ENCODE measurements around the gene EIF3I.

EIF3I gene

GRCh38 chr1:32221980-32222755, at the start of gene EIF3I, which contains the start of gene TMEM234:
TSS of gene EIF3I (plus strand) at chr1:32222407. CDS start at chr1:32222442, 35 bp downstream.
TSS of gene TMEM234 (minus strand) at chr1:32222353. CDS start at chr1:32222322, 31 bp downstream.
- peak; percentile 94 for DNase-seq

DNA sequence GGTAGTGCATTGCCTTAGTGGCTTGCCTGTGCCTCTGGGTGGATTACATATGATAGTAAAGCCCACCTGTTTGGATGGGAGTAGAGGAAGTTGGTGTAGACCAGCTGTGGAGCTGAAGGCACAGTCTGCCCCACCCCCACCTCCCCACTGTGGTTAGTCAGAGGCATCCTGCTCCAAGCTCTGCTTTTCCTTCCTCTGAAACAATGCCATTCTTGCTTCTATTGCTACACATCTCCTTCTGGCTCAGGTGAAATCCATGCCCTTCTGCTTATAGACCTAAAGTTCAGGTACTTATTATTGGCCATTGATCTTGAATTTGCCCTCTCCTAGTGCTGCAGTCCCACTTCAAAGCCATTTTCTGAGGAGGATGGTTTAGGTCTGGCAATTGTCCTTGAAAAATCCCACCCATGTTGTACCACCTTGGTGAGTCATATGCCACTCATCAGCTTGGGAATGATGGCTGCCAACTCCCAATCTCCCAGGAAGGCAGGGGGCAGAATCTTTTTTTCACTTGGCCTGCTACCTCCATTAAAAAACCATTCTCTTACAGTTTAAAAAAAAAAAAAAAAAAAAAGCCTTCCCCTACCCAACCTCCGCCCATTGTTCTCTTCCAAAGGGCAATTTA, 49.5 kb upstream of the EIF3I start:
- DNase-seq: no peak

DNA sequence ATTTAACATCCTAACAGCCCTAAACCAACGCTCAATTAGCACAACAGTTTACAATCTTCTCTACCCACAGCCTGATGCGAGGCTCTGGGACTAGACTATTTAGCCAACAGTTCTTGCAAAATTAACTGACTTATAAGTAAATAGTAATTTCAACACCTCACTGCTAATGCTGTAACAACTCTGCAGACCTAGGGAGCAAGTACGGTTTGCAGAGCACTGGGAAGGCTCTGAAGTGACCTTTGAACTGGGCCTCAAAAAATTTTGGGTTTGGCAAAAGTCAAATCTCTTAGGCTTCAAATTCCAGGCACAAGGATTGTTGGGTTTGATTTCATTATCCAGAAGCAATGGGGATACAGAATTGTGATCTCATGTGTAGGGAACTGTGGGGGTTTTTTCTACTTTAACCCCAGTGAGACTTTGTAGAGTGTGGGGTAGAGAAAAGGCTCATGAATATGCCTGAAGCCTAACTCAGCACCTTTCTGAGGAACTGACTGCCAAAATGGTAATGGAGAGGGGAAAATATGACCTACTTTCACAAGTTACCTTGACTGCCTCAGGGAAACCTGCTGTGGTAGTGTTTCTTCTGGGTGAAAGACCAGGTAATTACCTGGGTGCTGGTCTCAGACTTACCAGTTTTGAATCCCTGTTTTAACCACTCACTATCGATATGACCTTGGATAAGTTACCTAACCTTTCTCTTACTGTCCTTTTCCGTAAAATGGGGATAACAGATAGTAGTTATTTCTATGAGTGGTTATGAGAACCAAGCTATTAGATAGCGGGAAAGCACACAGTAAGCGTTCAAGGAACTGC, 43.6 kb upstream of the EIF3I start:
- no peak for DNase-seq

DNA sequence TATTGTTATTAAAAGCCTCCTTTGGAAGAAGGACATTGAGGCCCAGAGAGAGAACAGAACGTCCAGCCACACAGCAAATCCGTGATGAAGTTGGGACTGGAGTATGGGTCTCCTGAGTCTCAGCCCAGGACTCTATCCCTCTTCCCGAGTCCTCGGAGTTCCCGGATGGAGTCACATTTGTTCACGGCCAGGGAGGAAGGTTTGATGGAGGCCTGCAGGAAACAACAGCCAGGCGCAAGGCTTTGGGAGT, 43.1 kb upstream of the EIF3I start:
- no peak for DNase-seq

- DNase-seq: peak; percentile 95
Measured at GRCh38 chr1:32179443-32180185, 42.6 kb upstream of the EIF3I start, which contains the start of gene TXLNA. TSS of gene TXLNA (plus strand) at chr1:32179675. CDS start at chr1:32180346, 671 bp downstream.

DNA sequence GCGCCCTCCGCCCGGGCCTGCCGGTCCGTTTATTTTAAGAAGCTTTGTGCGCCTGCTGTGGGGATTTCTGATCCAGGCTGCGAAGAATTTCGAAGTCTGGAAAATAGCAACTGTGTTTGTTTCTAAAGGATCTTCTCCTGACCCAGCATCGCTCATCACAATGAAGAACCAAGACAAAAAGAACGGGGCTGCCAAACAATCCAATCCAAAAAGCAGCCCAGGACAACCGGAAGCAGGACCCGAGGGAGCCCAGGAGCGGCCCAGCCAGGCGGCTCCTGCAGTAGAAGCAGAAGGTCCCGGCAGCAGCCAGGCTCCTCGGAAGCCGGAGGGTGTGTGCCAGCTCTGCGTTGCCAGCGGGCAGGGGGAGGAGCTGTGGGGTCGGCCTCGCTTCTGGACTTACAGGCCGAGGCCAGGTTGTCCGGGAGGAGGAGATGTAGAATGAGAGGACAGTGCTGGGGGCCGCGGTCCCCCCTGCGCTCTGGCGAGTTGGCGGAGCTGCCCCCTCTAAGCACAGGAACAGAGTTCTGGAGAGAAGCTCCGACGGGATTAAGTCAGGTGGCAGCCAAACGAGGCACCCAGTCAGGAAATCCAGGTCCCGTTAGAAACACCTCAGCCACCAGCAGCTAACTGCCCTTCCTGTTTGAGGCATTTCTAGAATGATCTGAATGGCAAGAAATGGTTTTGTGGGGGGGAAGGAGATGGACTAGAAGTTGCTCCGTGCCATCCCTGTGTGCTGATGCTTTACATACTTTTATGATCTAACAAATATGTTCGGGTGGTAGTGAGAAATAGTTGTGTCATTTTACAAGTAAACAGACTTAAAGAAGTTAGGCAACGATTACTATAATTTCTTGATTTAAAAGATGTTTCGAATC, 41.8 kb upstream of the EIF3I start:
- DNase-seq: peak; percentile 72

- DNase-seq: no peak
Measured at GRCh38 chr1:32181065-32181464, 41.1 kb upstream of the EIF3I start.

- no peak for DNase-seq
Measured at GRCh38 chr1:32181563-32181962, 40.6 kb upstream of the EIF3I start.

DNA sequence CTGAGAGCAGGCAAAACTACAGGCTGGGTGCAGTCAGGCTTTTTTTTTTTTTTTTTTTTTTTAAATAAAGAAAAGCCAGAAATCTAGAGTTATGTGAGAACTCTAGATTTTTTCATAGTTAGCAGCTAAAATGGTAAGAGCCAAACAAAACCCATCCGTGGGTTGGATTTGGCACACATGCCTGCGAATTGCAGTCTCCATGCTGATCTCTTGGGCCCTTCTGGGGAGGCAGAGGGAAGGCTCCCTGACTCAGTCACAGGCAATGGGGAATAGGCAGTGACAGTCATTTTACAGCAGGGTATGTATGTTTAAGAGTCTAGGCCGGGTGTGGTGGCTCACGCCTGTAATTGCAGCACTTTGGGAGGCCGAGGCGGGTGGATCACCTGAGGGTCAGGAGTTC, 40.1 kb upstream of the EIF3I start:
- no peak for DNase-seq

DNA sequence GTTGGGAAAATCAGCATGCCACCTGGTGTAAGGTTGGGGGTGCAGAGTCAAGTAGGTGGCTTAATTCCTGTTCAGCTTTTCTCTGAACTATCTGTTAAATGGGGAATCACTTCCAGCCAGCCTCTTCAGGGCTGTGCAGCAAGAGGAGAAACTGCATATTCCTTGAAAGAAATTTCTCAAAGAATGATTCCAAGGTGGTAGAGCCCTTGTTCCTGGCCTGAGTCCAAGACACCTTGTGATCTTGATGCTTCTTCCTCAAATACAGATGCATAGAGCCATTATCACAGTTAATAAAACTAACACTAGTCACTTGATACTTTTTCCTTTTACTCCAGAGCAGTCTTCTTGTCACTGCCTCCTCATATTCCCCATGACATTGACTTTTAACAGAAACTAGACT, 37.6 kb upstream of the EIF3I start:
- DNase-seq: no peak

DNA sequence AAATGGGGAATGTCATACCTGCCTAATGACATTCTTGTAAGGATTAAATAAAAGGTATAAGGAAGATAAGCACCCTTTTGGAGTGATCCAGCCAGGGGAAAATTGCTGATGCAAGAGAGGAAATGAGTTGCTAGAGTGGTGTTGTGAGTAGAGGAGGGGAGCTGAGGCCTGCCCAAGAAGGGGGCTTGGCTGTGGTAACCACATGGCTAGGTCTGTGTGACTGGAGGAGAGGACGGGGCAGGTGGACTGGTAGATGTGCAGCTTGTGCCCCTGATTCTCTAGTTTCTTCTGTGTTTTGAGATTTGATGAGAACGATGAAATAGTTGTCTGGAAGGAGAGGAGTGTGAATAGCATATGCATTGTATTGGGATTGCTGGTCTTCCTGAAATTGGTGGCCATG, 36.1 kb upstream of the EIF3I start:
- no peak for DNase-seq

- DNase-seq: no peak
Measured at GRCh38 chr1:32186491-32186890, 35.7 kb upstream of the EIF3I start.

- no peak for DNase-seq
Measured at GRCh38 chr1:32187850-32188249, 34.4 kb upstream of the EIF3I start.

- no peak for DNase-seq
Measured at GRCh38 chr1:32192220-32192948, 29.8 kb upstream of the EIF3I start.

- no peak for DNase-seq
Measured at GRCh38 chr1:32194984-32195383, 27.2 kb upstream of the EIF3I start.

DNA sequence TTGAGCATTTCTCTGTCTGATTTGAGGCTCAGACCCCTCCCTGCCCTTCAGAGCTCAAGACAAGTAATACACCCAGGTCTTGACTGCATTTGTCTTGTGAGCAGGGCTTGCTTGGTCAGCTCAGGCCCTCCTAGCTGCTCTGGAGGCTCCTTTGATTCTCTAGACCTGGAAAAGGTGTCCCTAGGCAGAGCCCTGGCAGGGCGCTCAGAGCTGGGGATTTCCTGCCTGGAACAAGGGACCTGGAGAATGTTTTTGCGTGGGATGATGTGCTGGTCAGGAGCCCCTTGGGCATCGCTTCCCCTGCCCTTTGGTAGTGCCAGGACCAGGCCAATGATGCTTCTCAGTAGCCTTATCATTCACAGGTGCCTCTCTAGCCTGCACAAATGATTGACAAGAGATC, 26.7 kb upstream of the EIF3I start:
- no peak for DNase-seq

DNA sequence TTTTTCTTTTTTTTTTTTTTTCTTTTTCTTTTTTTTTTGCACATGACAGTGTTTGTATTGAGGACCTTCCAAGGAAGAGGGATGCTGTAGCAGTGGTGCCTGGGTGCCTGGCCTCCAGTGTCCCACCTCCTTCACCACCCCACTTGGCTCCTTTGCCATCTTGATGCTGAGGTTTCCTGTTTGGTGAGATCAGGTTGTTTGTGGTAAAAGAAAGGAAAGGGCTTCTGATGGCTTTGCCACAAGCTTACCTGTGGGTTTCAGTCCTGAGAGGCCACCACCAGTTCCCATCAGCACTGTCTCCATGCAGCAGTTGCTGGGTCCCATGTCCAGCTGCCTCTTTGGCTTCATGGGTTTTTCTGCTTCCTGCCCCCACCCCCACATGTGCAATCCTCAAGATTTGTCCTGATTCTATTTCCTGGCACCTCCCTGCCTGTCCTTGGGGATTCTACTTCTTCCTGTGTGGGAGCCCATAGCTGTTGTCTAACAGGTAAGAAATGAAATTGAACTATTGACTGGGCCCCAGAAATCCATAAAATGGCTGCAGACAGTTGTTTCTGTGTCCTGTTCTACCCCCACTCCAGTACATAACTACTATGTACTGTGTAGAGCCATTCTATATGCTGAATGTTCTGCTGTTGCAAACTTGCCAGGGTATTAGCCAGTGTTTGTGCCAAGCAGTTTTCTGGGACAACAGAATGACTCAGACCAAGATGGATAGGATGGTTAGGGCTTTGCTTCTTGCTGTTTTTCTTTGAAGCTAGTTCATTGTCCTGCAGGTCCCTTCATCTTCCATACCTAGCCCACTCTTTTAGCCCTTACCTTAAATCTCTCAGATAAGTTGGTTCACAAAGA, 26.0 kb upstream of the EIF3I start:
- peak; percentile 56 for DNase-seq

DNA sequence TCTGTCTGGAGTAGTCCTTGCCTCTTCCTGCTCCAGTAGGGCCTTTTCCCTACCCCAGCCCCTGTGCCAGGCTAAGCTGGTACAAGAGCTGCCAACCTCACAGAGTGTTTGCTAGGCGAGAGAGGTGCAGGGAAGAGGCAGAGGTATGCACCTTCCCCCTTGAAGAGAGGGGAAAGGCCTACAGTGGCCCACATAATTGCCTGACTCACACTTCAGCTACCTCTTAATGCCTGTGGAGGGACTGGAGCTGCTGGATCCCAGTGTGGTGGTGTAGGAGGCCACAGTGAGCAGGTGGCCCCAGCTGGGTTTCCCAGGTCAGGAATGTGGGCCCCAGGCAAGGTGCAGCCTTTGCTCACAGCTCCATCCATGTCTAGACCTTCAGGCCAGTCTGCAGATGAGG, 25.1 kb upstream of the EIF3I start:
- no peak for DNase-seq

DNA sequence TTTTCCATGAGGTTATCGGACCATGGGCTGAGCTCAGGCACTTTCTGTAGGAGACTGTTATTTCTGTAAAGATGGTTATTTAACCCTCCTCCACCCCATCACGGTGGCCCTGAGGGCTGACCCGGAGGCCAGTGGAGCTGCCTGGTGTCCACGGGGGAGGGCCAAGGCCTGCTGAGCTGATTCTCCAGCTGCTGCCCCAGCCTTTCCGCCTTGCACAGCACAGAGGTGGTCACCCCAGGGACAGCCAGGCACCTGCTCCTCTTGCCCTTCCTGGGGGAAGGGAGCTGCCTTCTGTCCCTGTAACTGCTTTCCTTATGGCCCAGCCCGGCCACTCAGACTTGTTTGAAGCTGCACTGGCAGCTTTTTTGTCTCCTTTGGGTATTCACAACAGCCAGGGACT, 24.4 kb upstream of the EIF3I start:
- no peak for DNase-seq

Measured in activated CD4-positive, alpha-beta T cell treated with anti-CD3 and anti-CD28 coated beads, Interleukin-2, amount 50 U/mL, for 16 hours (primary cell).